Measurements from ENCODE around the gene KANTR. TPM values are rescaled to one million over a fixed set of nuclear protein-coding genes. Genes with fewer than 3 reads are reported as not detected.
"Not testable (repeated sequence)": the region's sequence is repeated elsewhere in the genome, so short reads cannot be mapped to it uniquely, and the experiment has no call there.

Gene KANTR
- total RNA-seq, 1 experiment from 2014 or later: 25.3 TPM

DNA sequence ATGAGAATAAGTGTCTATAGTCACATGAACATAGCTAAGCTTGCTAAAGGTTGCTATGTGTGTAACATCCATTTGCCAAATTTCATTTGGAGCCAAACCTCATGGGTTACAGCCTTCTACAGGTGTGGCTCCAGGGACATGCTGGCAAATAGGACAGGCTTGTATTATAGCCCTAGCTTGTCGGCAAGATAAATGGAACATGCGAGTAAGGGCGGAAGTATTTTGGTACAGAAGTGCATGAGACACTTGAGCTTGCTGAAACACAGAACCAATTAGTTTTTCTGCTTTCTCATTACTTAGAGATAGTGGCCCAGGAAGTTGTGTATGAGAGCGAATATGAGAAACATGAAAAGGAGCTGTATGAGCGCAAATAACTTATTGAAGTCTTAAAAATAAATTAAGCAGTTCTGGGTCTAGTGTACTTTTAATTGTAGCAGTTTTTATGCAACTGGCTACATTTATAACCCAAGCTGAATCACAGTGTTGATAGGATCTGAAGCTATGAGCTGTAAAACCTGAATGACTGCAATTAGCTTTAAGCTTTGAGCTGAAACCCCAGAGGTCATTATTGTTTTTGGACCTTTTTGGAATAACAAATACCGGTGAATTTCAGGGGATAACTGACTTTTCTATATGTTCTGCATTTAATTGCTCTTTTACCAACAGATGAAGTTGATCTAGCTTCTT, 66.5 kb downstream of the KANTR start:
- no peaks in the 10 kb centered on the region for H4K20me1 ChIP-seq (ENCODE audit: insufficient read depth)
- no peaks in the 10 kb centered on the region for H3K36me3 ChIP-seq (ENCODE audit: low read depth)
- H3K27me3 ChIP-seq (ENCODE audit: insufficient read depth, low read depth): no peaks in the 10 kb centered on the region
- H3K4me3 ChIP-seq: no peak overlapping the region
- DNase-seq: no peak
- TF ChIP-seq, protein P1, sequence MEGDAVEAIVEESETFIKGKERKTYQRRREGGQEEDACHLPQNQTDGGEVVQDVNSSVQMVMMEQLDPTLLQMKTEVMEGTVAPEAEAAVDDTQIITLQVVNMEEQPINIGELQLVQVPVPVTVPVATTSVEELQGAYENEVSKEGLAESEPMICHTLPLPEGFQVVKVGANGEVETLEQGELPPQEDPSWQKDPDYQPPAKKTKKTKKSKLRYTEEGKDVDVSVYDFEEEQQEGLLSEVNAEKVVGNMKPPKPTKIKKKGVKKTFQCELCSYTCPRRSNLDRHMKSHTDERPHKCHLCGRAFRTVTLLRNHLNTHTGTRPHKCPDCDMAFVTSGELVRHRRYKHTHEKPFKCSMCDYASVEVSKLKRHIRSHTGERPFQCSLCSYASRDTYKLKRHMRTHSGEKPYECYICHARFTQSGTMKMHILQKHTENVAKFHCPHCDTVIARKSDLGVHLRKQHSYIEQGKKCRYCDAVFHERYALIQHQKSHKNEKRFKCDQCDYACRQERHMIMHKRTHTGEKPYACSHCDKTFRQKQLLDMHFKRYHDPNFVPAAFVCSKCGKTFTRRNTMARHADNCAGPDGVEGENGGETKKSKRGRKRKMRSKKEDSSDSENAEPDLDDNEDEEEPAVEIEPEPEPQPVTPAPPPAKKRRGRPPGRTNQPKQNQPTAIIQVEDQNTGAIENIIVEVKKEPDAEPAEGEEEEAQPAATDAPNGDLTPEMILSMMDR (conservative IDR thresholded peaks at IDR 0.05): no peak
- TF ChIP-seq EZH2 (IDR thresholded peaks at IDR 0.05; ENCODE audit: low read depth): no peak
- H3K4me2 ChIP-seq: no peak overlapping the region
- H3K4me1 ChIP-seq (replicated peaks; ENCODE audit: insufficient read depth): no peaks in the 10 kb centered on the region
- no peaks in the 10 kb centered on the region for H3K9me3 ChIP-seq (ENCODE audit: insufficient read depth, low read depth)
- BruUV-seq (replicated peaks): no TSS peak
- H3K79me2 ChIP-seq (ENCODE audit: low read depth): no peaks in the 10 kb centered on the region
- H3K9me2 ChIP-seq (ENCODE audit: insufficient read depth): no peaks in the 10 kb centered on the region
- no peak overlapping the region for H3K27ac ChIP-seq
- H3F3A ChIP-seq (ENCODE audit: insufficient read depth, low read depth): no peaks in the 10 kb centered on the region
- ChIA-PET CTCF (interaction anchor here (0.7 kb wide), 1 partner anchor 322 kb away, joined by 3 read pairs; no protein-coding TSS in a partner anchor), POLR2A (ENCODE audit: unreplicated experiment) (no interaction called here)
- intact Hi-C loops (cut with micrococcal nuclease; ENCODE audit: unreplicated experiment): no loop called here
- no peak overlapping the region for H2AFZ ChIP-seq

DNA sequence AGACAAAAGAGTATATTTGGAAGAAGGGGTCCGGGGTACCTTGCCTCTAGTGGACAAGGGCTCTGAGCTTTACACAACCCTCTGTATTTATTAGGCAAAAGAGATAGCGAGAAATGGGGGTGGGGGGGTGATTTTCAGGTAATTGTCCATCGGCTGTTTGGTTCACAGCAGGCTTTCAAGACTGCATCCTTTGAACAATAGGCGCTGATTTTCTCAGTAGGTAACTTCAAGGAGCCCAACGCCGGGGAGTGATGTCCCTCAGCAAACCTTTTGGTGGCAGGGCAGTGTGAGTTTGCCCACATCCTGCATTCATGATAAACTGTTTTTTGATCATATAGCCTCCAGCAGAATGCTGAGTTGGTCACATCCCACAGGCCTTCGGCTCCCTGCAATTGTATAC, 69.5 kb downstream of the KANTR start:
- CTCF ChIA-PET: no interaction called here
- Histone ChIP-seq H3K9me3 (ENCODE audit: insufficient read depth, low read depth) (no peaks in the 10 kb centered on the region), H3F3A (ENCODE audit: insufficient read depth, low read depth) (no peaks in the 10 kb centered on the region), H3K4me2 (no peak overlapping the region), H3K27ac (no peak overlapping the region), H3K4me3 (no peak overlapping the region), H3K79me2 (ENCODE audit: low read depth) (no peaks in the 10 kb centered on the region), H3K27me3 (ENCODE audit: insufficient read depth, low read depth) (no peaks in the 10 kb centered on the region), H3K4me1 (replicated peaks; ENCODE audit: insufficient read depth) (no peaks in the 10 kb centered on the region), H2AFZ (no peak overlapping the region), H3K9me2 (ENCODE audit: insufficient read depth) (no peaks in the 10 kb centered on the region), H3K36me3 (ENCODE audit: low read depth) (no peaks in the 10 kb centered on the region), H4K20me1 (ENCODE audit: insufficient read depth) (no peaks in the 10 kb centered on the region)
- TF ChIP-seq EZH2 (IDR thresholded peaks at IDR 0.05; ENCODE audit: low read depth): no peak
- TF ChIP-seq, protein P1 (conservative IDR thresholded peaks at IDR 0.05): no peak
- BruUV-seq (replicated peaks): no TSS peak
- POLR2A ChIA-PET (ENCODE audit: unreplicated experiment): no interaction called here
- intact Hi-C loops (cut with micrococcal nuclease; ENCODE audit: unreplicated experiment): no loop called here
- DNase-seq: no peak

DNA sequence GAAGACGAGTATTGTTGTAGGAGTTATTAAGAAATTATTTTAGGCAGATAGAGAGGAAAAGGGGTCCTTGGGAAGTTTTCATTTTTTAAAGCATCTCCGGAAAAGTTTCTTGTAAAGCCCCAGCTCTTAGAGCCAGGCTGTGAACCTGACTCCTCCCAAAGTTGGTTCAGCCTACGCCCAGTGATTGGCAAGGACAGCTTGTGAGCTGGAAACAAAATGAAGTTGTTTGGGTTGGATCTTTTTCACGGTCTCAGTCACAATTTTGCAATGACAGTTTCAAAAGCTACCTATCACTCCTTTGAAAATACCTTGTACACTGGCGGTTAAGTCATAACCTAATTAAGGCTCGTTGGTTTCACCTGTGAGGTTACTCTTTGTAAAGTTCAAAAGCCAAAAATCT, 70.6 kb downstream of the KANTR start:
- H3K36me3 ChIP-seq (ENCODE audit: low read depth); CTCF ChIA-PET: not testable (repeated sequence)

DNA sequence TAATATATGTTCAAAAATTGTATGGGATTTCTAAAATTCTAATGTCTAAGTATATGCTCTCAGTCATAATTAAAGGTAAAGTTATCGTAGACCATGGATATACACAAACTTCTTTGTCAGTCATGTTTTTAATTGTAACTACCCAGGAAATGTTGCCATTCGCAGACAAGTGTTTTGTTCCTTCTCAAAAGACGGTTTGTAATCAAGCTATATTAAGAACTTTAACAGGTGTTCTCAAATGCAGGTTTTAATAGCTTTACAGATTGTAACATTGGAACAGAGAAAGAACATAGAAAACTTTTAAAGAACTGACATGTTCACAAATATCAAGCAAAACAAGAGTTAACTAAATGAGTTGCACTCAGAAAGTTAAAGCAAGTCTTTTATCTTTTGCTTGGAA, 72.2 kb downstream of the KANTR start:
- H3K27me3 ChIP-seq (ENCODE audit: insufficient read depth, low read depth): no peaks in the 10 kb centered on the region
- no TSS peak for BruUV-seq (replicated peaks)
- ChIA-PET POLR2A (ENCODE audit: unreplicated experiment) (no interaction called here), CTCF (no interaction called here)
- H3K4me1 ChIP-seq (replicated peaks; ENCODE audit: insufficient read depth): no peaks in the 10 kb centered on the region
- H2AFZ ChIP-seq: no peak overlapping the region
- intact Hi-C loops (cut with micrococcal nuclease; ENCODE audit: unreplicated experiment): no loop called here
- TF ChIP-seq, protein P1 (conservative IDR thresholded peaks at IDR 0.05): no peak
- TF ChIP-seq EZH2 (IDR thresholded peaks at IDR 0.05; ENCODE audit: low read depth): no peak
- no peak overlapping the region for H3K4me2 ChIP-seq
- DNase-seq: no peak
- no peaks in the 10 kb centered on the region for H3F3A ChIP-seq (ENCODE audit: insufficient read depth, low read depth)
- no peaks in the 10 kb centered on the region for H3K79me2 ChIP-seq (ENCODE audit: low read depth)
- no peaks in the 10 kb centered on the region for H3K36me3 ChIP-seq (ENCODE audit: low read depth)
- no peaks in the 10 kb centered on the region for H4K20me1 ChIP-seq (ENCODE audit: insufficient read depth)
- no peaks in the 10 kb centered on the region for H3K9me2 ChIP-seq (ENCODE audit: insufficient read depth)
- no peak overlapping the region for H3K4me3 ChIP-seq
- no peak overlapping the region for H3K27ac ChIP-seq
- no peaks in the 10 kb centered on the region for H3K9me3 ChIP-seq (ENCODE audit: insufficient read depth, low read depth)

More for the DNA sequence above, 70.6 kb downstream of the KANTR start:
- H3K4me3 ChIP-seq; H3K27ac ChIP-seq; H3F3A ChIP-seq (ENCODE audit: insufficient read depth, low read depth); H4K20me1 ChIP-seq (ENCODE audit: insufficient read depth); H3K27me3 ChIP-seq (ENCODE audit: insufficient read depth, low read depth); H3K9me3 ChIP-seq (ENCODE audit: insufficient read depth, low read depth); BruUV-seq (replicated peaks); H3K79me2 ChIP-seq (ENCODE audit: low read depth); DNase-seq; H3K9me2 ChIP-seq (ENCODE audit: insufficient read depth); intact Hi-C loops (cut with micrococcal nuclease; ENCODE audit: unreplicated experiment); H3K4me2 ChIP-seq; POLR2A ChIA-PET (ENCODE audit: unreplicated experiment); H3K4me1 ChIP-seq (replicated peaks; ENCODE audit: insufficient read depth); H2AFZ ChIP-seq: not testable (repeated sequence)

Data from PC-9 (cell line).